ENCODE results near the gene WWOX. TPM values are rescaled to one million over a fixed set of nuclear protein-coding genes. Genes with fewer than 3 reads are reported as not detected.
"Not testable (repeated sequence)": the region's sequence is repeated elsewhere in the genome, so short reads cannot be mapped to it uniquely, and the experiment has no call there.

WWOX gene
- polyA plus RNA-seq, 2 of the 4 experiments (the other 2 are of a cell fraction), result 16.0 to 17.2 TPM

- no peak for TF ChIP-seq BHLHE40 (IDR thresholded peaks at IDR 0.05; ENCODE audit: low read depth, low read length)
- TF ChIP-seq RARB (CRISPR knock-in tag; IDR thresholded peaks at IDR 0.05), result no peak
- TF ChIP-seq CBX2 (IDR thresholded peaks at IDR 0.05; ENCODE audit: borderline replicate concordance, low read depth), result no peak
- TF ChIP-seq SREBF2 (IDR thresholded peaks at IDR 0.05), result no peak
- no peak for TF ChIP-seq TFCP2L1 (CRISPR knock-in tag; IDR thresholded peaks at IDR 0.05)
- no peak for TF ChIP-seq FOSB (CRISPR knock-in tag; IDR thresholded peaks at IDR 0.05)
- TF ChIP-seq RFX5 (IDR thresholded peaks at IDR 0.05), result no peak
- TF ChIP-seq HOXA7 (CRISPR knock-in tag; IDR thresholded peaks at IDR 0.05), result no peak
- no peak for TF ChIP-seq POLR2A (IDR thresholded peaks at IDR 0.05; ENCODE audit: low read length)
- TF ChIP-seq REST (IDR thresholded peaks at IDR 0.05), result no peak
- TF ChIP-seq SMC3 (IDR thresholded peaks at IDR 0.05), result no peak
- TF ChIP-seq ZSCAN20 (CRISPR knock-in tag; IDR thresholded peaks at IDR 0.05), result no peak
- TF ChIP-seq E2F6 (IDR thresholded peaks at IDR 0.05; ENCODE audit: borderline replicate concordance, low read depth), result no peak
- TF ChIP-seq NFE2L2 (conservative IDR thresholded peaks at IDR 0.05; ENCODE audit: low read length), result no peak
- no peak for TF ChIP-seq USF2 (IDR thresholded peaks at IDR 0.05)
- TF ChIP-seq NR3C1 (IDR thresholded peaks at IDR 0.05), result no peak
- TF ChIP-seq RCOR1 (IDR thresholded peaks at IDR 0.05; ENCODE audit: low read depth, low read length), result no peak
- no peak for TF ChIP-seq TP53 (CRISPR knock-in tag; IDR thresholded peaks at IDR 0.05)
- no peaks in the 10 kb centered on the region for H3K4me1 ChIP-seq
- no peak for DNase-seq (ENCODE audit: low read depth in 1 of 2, low spot score in 1 of 2)
- ChIA-PET CTCF (interaction anchor here (1.0 kb wide), 1 partner anchor 385 kb away, joined by 4 read pairs; no protein-coding TSS in a partner anchor), POLR2A (no interaction called here)
- FAIRE-seq, result no peak
- no peak overlapping the region for H3K4me3 ChIP-seq
- no peak overlapping the region for H3K27ac ChIP-seq
- no peak for ATAC-seq
- 33% methylated on average over 6 of the region's 6 CpGs for WGBS (ENCODE audit: missing lambda C conversion rate)
- no peaks in the 10 kb centered on the region for H3K9me3 ChIP-seq
- H3K4me2 ChIP-seq, result no peak overlapping the region
These were observed 1118.0 kb downstream of the WWOX start for GRCh38 chr16:79217375-79218011.

GRCh38 chr16:79218351-79218750, 1118.9 kb downstream of the WWOX start:
- Histone ChIP-seq H3K4me2 (no peak overlapping the region), H3K9me3 (no peaks in the 10 kb centered on the region), H3K27ac (no peak overlapping the region), H3K4me3 (no peak overlapping the region), H3K4me1 (no peaks in the 10 kb centered on the region)
- TF ChIP-seq HOXA7 (CRISPR knock-in tag; IDR thresholded peaks at IDR 0.05), result no peak
- TF ChIP-seq RCOR1 (IDR thresholded peaks at IDR 0.05; ENCODE audit: low read depth, low read length), result no peak
- TF ChIP-seq RAD21 (conservative IDR thresholded peaks at IDR 0.05 in 1 of 2, IDR thresholded peaks at IDR 0.05 in 1 of 2), result no peak
- TF ChIP-seq NR3C1 (IDR thresholded peaks at IDR 0.05), result no peak
- no peak for TF ChIP-seq HEYL (CRISPR knock-in tag; IDR thresholded peaks at IDR 0.05)
- no peak for TF ChIP-seq NPAS2 (CRISPR knock-in tag; IDR thresholded peaks at IDR 0.05; ENCODE audit: borderline replicate concordance)
- ATAC-seq (no peak), FAIRE-seq (no peak), DNase-seq (ENCODE audit: low read depth in 1 of 2, low spot score in 1 of 2) (no peak)
- WGBS (ENCODE audit: missing lambda C conversion rate), result 0% methylated on average over 1 of the region's 1 CpG
- ChIA-PET CTCF (interaction anchor here (0.6 to 1.1 kb wide), 2 partner anchors 40 to 150 kb away, joined by 3 read pairs; no protein-coding TSS in a partner anchor), POLR2A (no interaction called here)

GRCh38 chr16:79225994-79226393, 1126.5 kb downstream of the WWOX start:
- POLR2A ChIA-PET; H3K9me3 ChIP-seq; FAIRE-seq; ATAC-seq; CTCF ChIA-PET; H3K4me1 ChIP-seq; DNase-seq (ENCODE audit: low read depth in 1 of 2, low spot score in 1 of 2); H3K4me3 ChIP-seq; H3K27ac ChIP-seq; H3K4me2 ChIP-seq: not testable (repeated sequence)
- 2% methylated on average over 3 of the region's 3 CpGs for WGBS (ENCODE audit: missing lambda C conversion rate)
